Cortex of kidney (tissue), 1 donor: ENCODE data around the gene ACADSB.

ENCODE experiments used
- DNase-seq: peaks from one replicate; lab custom pipeline; 2025; lab: John Stamatoyannopoulos, UW

The ACADSB gene

GRCh38 chr10:123100030-123100762 is 91.4 kb downstream of the ACADSB start:
- DNase-seq = no peak

GRCh38 chr10:123101872-123102271 is 93.1 kb downstream of the ACADSB start:
- DNase-seq = no peak

- no peak for DNase-seq
These were observed 93.9 kb downstream of the ACADSB start for GRCh38 chr10:123102673-123103072.

- DNase-seq = no peak
These were observed 95.1 kb downstream of the ACADSB start for GRCh38 chr10:123103944-123104343.
